Dedifferentiated amniotic fluid mesenchymal stem cell (primary cell): ENCODE results near the gene SCAMP5.

Experiments
- DNase-seq: peaks from one replicate; pipeline ENCODE4 v3.0.0-alpha.2; 2016; ENCODE audit errors: extremely low spot score

The SCAMP5 gene

GRCh38 chr15:75070674-75071073, 75.3 kb downstream of the SCAMP5 start:
- no peak for DNase-seq
